Calu3 (cell line): Measurements from ENCODE around the gene CHST6. TPM values are rescaled to one million over a fixed set of nuclear protein-coding genes. Genes with fewer than 3 reads are reported as not detected.
A peak's percentile ranks its signal among the peaks of the same experiment; 100 is the strongest.
"Not testable (repeated sequence)": the region's sequence is repeated elsewhere in the genome, so short reads cannot be mapped to it uniquely, and the experiment has no call there.

Experiments used
- BruUV-seq: library from RNA; stranded (reverse); fragments of 400-500 nt; replicated peaks from 2 replicates; lab custom pipeline; 2021; lab: Mats Ljungman, UMichigan
- CTCF ChIA-PET: fragments of 300-600 bp; sonication (Branson Sonifier 250); formaldehyde crosslinking; loops from one replicate; lab custom pipeline; 2022; ENCODE audit warnings: antibody characterized with exemption; lab: Charles Lee
- DNase-seq: peaks from one replicate; pipeline ENCODE4 v3.0.0; 2022
- H3K27ac Mint-ChIP-seq: one replicate; pipeline ENCODE4 v1.8.0; 2022; ENCODE audit warnings: mixed read lengths; ENCODE audit not compliant: unreplicated experiment
- H3K27me3 Mint-ChIP-seq: one replicate; pipeline ENCODE4 v1.8.0; 2022; ENCODE audit warnings: mixed read lengths; ENCODE audit not compliant: unreplicated experiment
- H3K36me3 Mint-ChIP-seq: one replicate; pipeline ENCODE4 v1.8.0; 2022; ENCODE audit warnings: mild to moderate bottlenecking, moderate library complexity, mixed read lengths; ENCODE audit not compliant: insufficient read depth, unreplicated experiment
- H3K4me1 Mint-ChIP-seq: one replicate; pipeline ENCODE4 v1.8.0; 2022; ENCODE audit warnings: mild to moderate bottlenecking, low read depth, mixed read lengths; ENCODE audit not compliant: unreplicated experiment
- H3K4me3 Mint-ChIP-seq: one replicate; pipeline ENCODE4 v1.8.0; 2022; ENCODE audit warnings: mild to moderate bottlenecking, low read depth, moderate library complexity, mixed read lengths; ENCODE audit not compliant: unreplicated experiment
- H3K9me3 Mint-ChIP-seq: one replicate; pipeline ENCODE4 v1.8.0; 2022; ENCODE audit warnings: low read depth, mixed read lengths; ENCODE audit not compliant: unreplicated experiment
- CTCF ChIP-seq: fragments of 200-600 bp; IDR thresholded peaks from one replicate; pipeline ENCODE4 v1.8.0; 2022; ENCODE audit warnings: antibody characterized with exemption; ENCODE audit not compliant: unreplicated experiment
- intact Hi-C: fragments of 100-400 bp; cut with micrococcal nuclease; formaldehyde crosslinking; loops from one replicate; pipeline ENCODE4 v1.10.0; 2022; ENCODE audit not compliant: unreplicated experiment
- total RNA-seq: library from RNA; stranded (reverse); gene quantifications from 2 replicates; pipeline ENCODE4 v1.2.3, GENCODE V29; 2022

CHST6 gene
- total RNA-seq, 1 experiment from 2014 or later = 4.3 TPM

GRCh38 chr16:75501359-75501758 lies 6.1 kb upstream of the CHST6 start:
- no TSS peak for BruUV-seq
- intact Hi-C loops = no loop called here
- Mint-ChIP-seq H3K4me1 (peaks cover 9% of the 10 kb centered on the region), H3K36me3 (peaks cover 11% of the 10 kb centered on the region), H3K27me3 (no peaks in the 10 kb centered on the region), H3K9me3 (no peaks in the 10 kb centered on the region), H3K4me3 (no peak overlapping the region), H3K27ac (no peak overlapping the region)
- TF ChIP-seq CTCF = no peak
- CTCF ChIA-PET = no interaction called here
- no peak for DNase-seq

- H3K4me1 Mint-ChIP-seq, H3K4me3 Mint-ChIP-seq, intact Hi-C loops, H3K27ac Mint-ChIP-seq, CTCF ChIA-PET, H3K9me3 Mint-ChIP-seq, BruUV-seq: not testable (repeated sequence)
- peaks cover 12% of the 10 kb centered on the region for H3K27me3 Mint-ChIP-seq
- H3K36me3 Mint-ChIP-seq = peaks cover 11% of the 10 kb centered on the region
- peak; percentile 86 for DNase-seq
Measured at GRCh38 chr16:75498605-75499322, 3.5 kb upstream of the CHST6 start.

GRCh38 chr16:75497558-75497957 lies 2.3 kb upstream of the CHST6 start:
- Mint-ChIP-seq H3K4me1 (peaks cover 6% of the 10 kb centered on the region), H3K9me3 (no peaks in the 10 kb centered on the region), H3K4me3 (no peak overlapping the region), H3K36me3 (peaks cover 11% of the 10 kb centered on the region), H3K27me3 (peaks cover 12% of the 10 kb centered on the region), H3K27ac (no peak overlapping the region)
- intact Hi-C loops = no loop called here
- no peak for TF ChIP-seq CTCF
- no peak for DNase-seq
- CTCF ChIA-PET = interaction anchor here (1.2 to 1.8 kb wide), 2 partner anchors 19 to 26 kb away, joined by 3 to 9 read pairs; no protein-coding TSS in a partner anchor
- BruUV-seq = no TSS peak

GRCh38 chr16:75494661-75495075 lies 573 bp downstream of the CHST6 start:
- Mint-ChIP-seq H3K9me3 (no peaks in the 10 kb centered on the region), H3K36me3 (peaks cover 6% of the 10 kb centered on the region), H3K27me3 (peaks cover 12% of the 10 kb centered on the region), H3K4me1 (peaks cover 6% of the 10 kb centered on the region), H3K27ac (peak overlapping the region; percentile 54), H3K4me3 (peak overlapping the region; percentile 72)
- CTCF ChIA-PET = interaction anchor here (0.7 to 1.8 kb wide), 4 partner anchors 11 to 555 kb away, joined by 3 to 10 read pairs (median 4); no protein-coding TSS in a partner anchor
- TSS peak; percentile 63 for BruUV-seq
- intact Hi-C loops = no loop called here
- no peak for DNase-seq
- TF ChIP-seq CTCF = no peak

GRCh38 chr16:75494184-75494583 lies 1.1 kb downstream of the CHST6 start:
- CTCF ChIA-PET = interaction anchor here (1.4 to 1.8 kb wide), 2 partner anchors 11 to 23 kb away, joined by 5 to 10 read pairs; no protein-coding TSS in a partner anchor
- TF ChIP-seq CTCF = no peak
- peaks cover 6% of the 10 kb centered on the region for H3K4me1 Mint-ChIP-seq
- peak overlapping the region; percentile 72 for H3K4me3 Mint-ChIP-seq
- no peaks in the 10 kb centered on the region for H3K9me3 Mint-ChIP-seq
- H3K36me3 Mint-ChIP-seq = peaks cover 6% of the 10 kb centered on the region
- BruUV-seq = no TSS peak
- DNase-seq = no peak
- H3K27ac Mint-ChIP-seq = no peak overlapping the region
- H3K27me3 Mint-ChIP-seq = peaks cover 12% of the 10 kb centered on the region
- intact Hi-C loops = no loop called here
